Activated CD4-positive, alpha-beta T cell treated with anti-CD3 and anti-CD28 coated beads, Interleukin-2, amount 50 U/mL, for 16 hours (primary cell): ENCODE results near the gene ZNF585A.
A peak's percentile ranks its signal among the peaks of the same experiment; 100 is the strongest.
"Not testable (repeated sequence)": the region's sequence is repeated elsewhere in the genome, so short reads cannot be mapped to it uniquely, and the experiment has no call there.

ENCODE experiments used
- DNase-seq: peaks from one replicate; pipeline ENCODE4 v3.0.0-alpha.2; 2020

The ZNF585A gene

GRCh38 chr19:37172368-37173366 is at the start of gene ZNF585A:
Gene ZNF585A, minus strand, starts transcription at chr19:37172695. Its CDS starts 2,785 bp downstream, at chr19:37169910.
- DNase-seq: peak; percentile 91

DNA sequence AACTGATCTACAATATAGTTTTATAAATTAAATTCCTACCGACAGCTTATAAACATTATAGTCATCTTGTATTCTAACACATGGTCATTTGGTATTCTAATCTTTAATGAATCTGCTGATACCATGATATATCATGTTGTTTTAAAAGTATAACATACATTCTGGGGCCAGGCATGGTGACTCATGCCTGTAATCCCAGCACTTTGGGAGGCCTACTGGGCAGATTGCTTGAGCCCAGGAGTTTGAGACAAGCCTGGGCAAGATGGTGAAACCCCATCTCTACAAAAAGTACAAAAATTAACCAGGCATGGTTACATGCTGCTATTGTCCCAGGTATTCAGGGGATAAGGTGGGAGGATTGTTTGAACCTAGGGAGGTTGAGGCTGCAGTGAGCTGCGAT is 48.6 kb upstream of the ZNF585A start:
- DNase-seq: no peak

GRCh38 chr19:37220383-37220782 is 47.9 kb upstream of the ZNF585A start:
- DNase-seq: no peak

- peak; percentile 1 for DNase-seq
These were observed 46.1 kb upstream of the ZNF585A start for GRCh38 chr19:37218592-37218935.

- peak; percentile 90 for DNase-seq
These were observed 45.5 kb upstream of the ZNF585A start, which contains the start of gene ZNF383 for GRCh38 chr19:37217775-37218591. Gene ZNF383, plus strand, starts transcription at chr19:37218214. Its CDS starts 12,240 bp downstream, at chr19:37230454.

DNA sequence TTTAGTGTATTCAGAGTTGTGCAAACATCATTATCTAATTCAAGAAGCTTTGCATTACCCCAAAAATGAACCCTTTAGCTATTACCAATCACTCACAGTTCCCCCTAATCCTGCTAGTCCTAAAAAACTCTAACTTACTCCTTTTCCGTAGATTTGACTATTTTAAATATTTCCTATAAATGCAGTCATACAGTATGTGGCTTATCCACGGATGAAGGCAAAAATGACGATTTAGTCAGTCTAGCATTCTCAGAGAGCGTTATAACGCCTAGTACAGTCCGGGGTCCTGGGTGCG is 44.9 kb upstream of the ZNF585A start:
- no peak for DNase-seq

GRCh38 chr19:37197768-37198167 is 25.3 kb upstream of the ZNF585A start:
- no peak for DNase-seq

- DNase-seq: not testable (repeated sequence)
These were observed 24.6 kb upstream of the ZNF585A start for GRCh38 chr19:37197115-37197514.

GRCh38 chr19:37195248-37195647 is 22.8 kb upstream of the ZNF585A start:
- not testable (repeated sequence) for DNase-seq

- DNase-seq: not testable (repeated sequence)
These were observed 13.6 kb upstream of the ZNF585A start for GRCh38 chr19:37186071-37186470.

DNA sequence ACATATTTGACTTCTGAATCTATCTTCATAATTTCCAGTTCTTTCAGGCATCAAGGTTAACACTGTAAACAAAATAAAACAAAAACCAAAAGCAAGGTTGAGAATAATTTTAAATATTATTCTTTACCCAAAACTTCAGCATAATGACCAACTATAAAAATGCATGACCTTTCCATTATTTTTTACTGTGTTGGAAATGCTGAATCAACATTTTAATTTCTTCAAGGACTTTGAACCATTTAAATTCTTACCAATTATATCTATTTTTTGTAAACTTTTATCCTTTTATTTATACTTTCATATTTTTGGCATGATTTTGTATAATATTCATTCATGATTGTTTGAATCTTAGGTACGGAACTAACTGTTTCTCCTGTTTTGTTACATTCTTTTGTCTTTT is 6.9 kb downstream of the ZNF585A start:
- no peak for DNase-seq

GRCh38 chr19:37160153-37160552 is 12.3 kb downstream of the ZNF585A start:
- DNase-seq: no peak

- no peak for DNase-seq
These were observed 24.3 kb downstream of the ZNF585A start for GRCh38 chr19:37148214-37148613.

- no peak for DNase-seq
These were observed 36.4 kb downstream of the ZNF585A start for GRCh38 chr19:37136111-37136510.

- DNase-seq: no peak
These were observed 43.7 kb downstream of the ZNF585A start for GRCh38 chr19:37128821-37129177.

- no peak for DNase-seq
These were observed 44.3 kb downstream of the ZNF585A start for GRCh38 chr19:37127999-37128820.

- not testable (repeated sequence) for DNase-seq
These were observed 50.4 kb downstream of the ZNF585A start for GRCh38 chr19:37122093-37122492.

GRCh38 chr19:37114001-37114400 is 58.5 kb downstream of the ZNF585A start:
- DNase-seq: no peak

- DNase-seq: not testable (repeated sequence)
These were observed 60.7 kb downstream of the ZNF585A start for GRCh38 chr19:37111753-37112152.

- not testable (repeated sequence) for DNase-seq
These were observed 68.4 kb downstream of the ZNF585A start for GRCh38 chr19:37104135-37104534.

DNA sequence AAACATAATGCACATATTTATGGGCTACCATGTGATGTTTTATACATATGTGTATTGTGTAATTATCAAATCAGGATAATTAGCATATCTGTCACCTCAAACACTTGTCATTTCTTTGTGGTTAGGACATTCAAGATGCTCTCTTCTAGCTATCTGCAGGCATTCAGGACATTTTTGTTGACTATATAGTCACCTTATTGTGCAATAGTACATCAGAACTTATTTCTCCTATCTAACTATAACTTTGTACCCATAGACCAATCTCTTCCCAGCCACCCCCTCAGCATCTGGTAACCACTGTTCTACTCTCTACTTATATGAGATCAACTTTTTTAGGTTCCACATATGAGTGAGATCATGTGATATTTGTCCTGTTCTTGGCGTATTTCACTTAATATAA is 73.9 kb downstream of the ZNF585A start:
- no peak for DNase-seq

DNA sequence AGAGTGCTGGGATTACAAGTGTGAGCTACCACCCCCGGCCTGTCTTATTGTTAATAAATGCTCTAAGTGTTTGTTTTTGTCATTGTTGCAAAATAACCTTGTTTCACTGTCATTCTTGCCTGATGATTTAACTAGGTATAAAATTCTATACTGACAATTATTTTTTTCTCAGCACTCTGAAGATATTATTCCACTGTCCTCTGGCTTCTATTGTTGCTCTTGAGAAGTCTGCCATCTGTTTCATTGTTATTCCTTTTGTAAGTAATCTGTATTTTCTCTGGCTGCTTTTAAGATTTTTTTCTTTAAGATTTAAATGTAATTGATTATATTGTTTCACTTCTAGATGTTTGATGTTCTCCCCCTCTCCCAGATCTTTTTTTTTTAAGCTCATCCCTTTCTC is 76.6 kb downstream of the ZNF585A start:
- no peak for DNase-seq
